Vagina (tissue), 2 donors: ENCODE measurements around the gene SMIM11.

Experiments
- POLR2A ChIP-seq, 2 donors: fragments of 450-650 bp; IDR thresholded peaks; one replicate each; pipeline ENCODE4 v1.6.1; 2017; ENCODE audit warnings: antibody characterized with exemption in 2 of 2, mild to moderate bottlenecking in 2 of 2, moderate library complexity in 2 of 2
- TF ChIP-seq, protein P1 (sequence below), 3 experiments: fragments of 450-650 bp in 2 of 3; fragments of 200-600 bp in 1 of 3; sonication (generic) in 1 of 3; IDR thresholded peaks; one replicate each; pipeline ENCODE4 v1.5.1; 2017 to 2019; ENCODE audit warnings: antibody characterized with exemption in 3 of 3, mild to moderate bottlenecking in 2 of 3, moderate library complexity in 2 of 3

DNA sequence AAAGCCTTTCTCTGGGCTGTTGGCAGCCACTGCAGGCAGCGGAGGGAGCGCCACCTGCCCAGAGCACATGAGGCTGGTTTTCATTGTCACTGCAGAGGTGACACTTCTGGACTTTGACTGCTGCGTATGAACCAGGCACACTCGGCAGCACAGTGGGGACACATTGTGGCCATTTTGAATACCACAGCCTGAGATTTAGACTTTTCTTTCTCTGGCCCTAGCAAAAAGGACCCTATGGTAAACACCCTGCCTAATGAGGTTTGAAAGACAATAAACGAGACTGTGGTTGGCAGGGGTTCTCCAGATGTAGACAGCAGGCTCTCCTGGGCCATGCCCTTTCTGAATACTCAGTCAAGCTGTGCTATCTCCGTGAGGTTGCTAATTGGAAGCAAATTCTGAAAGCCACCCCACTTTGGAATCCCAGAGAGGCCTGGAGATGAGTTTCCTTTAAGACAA, 23.5 kb upstream of the SMIM11 start:
- TF ChIP-seq, protein P1, sequence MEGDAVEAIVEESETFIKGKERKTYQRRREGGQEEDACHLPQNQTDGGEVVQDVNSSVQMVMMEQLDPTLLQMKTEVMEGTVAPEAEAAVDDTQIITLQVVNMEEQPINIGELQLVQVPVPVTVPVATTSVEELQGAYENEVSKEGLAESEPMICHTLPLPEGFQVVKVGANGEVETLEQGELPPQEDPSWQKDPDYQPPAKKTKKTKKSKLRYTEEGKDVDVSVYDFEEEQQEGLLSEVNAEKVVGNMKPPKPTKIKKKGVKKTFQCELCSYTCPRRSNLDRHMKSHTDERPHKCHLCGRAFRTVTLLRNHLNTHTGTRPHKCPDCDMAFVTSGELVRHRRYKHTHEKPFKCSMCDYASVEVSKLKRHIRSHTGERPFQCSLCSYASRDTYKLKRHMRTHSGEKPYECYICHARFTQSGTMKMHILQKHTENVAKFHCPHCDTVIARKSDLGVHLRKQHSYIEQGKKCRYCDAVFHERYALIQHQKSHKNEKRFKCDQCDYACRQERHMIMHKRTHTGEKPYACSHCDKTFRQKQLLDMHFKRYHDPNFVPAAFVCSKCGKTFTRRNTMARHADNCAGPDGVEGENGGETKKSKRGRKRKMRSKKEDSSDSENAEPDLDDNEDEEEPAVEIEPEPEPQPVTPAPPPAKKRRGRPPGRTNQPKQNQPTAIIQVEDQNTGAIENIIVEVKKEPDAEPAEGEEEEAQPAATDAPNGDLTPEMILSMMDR (IDR thresholded peaks at IDR 0.05): peak; percentile 16 to 63 (median 48)
- no peak for TF ChIP-seq POLR2A (IDR thresholded peaks at IDR 0.05)
